PFSK-1 (cell line): Measurements from ENCODE around the gene RTL3. TPM values are rescaled to one million over a fixed set of nuclear protein-coding genes. Genes with fewer than 3 reads are reported as not detected.

Experiments used
- FOXP2 ChIP-seq: optimal IDR thresholded peaks from 2 replicates; pipeline ENCODE3; 2011; ENCODE audit warnings: borderline replicate concordance, control low read depth, inconsistent platforms; ENCODE audit not compliant: insufficient read depth; ENCODE audit errors: extremely low read length, extremely low read depth
- POLR2AphosphoS5 ChIP-seq: IDR thresholded peaks from 2 replicates; pipeline ENCODE4 v1.6.1; 2012; ENCODE audit warnings: low read depth, mild to moderate bottlenecking, control low read depth, low read length, moderate library complexity
- REST ChIP-seq, 2 experiments: IDR thresholded peaks; 2 replicates each; pipeline versions ENCODE4 v1.6.1 to v1.8.0; 2011 to 2012; ENCODE audit warnings: low read depth in 2 of 2, low read length in 2 of 2, control low read depth in 1 of 2, inconsistent platforms in 1 of 2, mild to moderate bottlenecking in 1 of 2, moderate library complexity in 1 of 2; ENCODE audit not compliant: insufficient read depth in 1 of 2
- SIN3A ChIP-seq: IDR thresholded peaks from 2 replicates; pipeline ENCODE4 v1.6.1; 2012; ENCODE audit warnings: mild to moderate bottlenecking, low read length, moderate library complexity, borderline replicate concordance; ENCODE audit not compliant: insufficient read depth
- TAF1 ChIP-seq: IDR thresholded peaks from 2 replicates; pipeline ENCODE4 v1.6.1; 2012; ENCODE audit warnings: low read length, control low read depth, borderline replicate concordance; ENCODE audit not compliant: insufficient read depth
- polyA plus RNA-seq: library from polyadenylated mRNA; unstranded; fragments of >200 nt; gene quantifications from one replicate; pipeline ENCODE4 v1.2.1, GENCODE V29; 2012; ENCODE audit warnings: low read depth, missing spikeins; ENCODE audit not compliant: insufficient read length

The RTL3 gene
- not detected for polyA plus RNA-seq

- TF ChIP-seq TAF1 (no peak), REST (IDR thresholded peaks at IDR 0.05; ENCODE audit: insufficient read depth in 1 of 2, low read depth in 2 of 2, low read length in 2 of 2) (no peak), POLR2AphosphoS5 (no peak), FOXP2 (no peak), SIN3A (no peak)
Observed at GRCh38 chrX:78658845-78659744, at the start of gene RTL3. Gene RTL3 (minus strand): TSS chrX:78659328. CDS start chrX:78658420, 908 bp downstream.

- TF ChIP-seq FOXP2: no peak
- TF ChIP-seq POLR2AphosphoS5: no peak
- no peak for TF ChIP-seq REST (IDR thresholded peaks at IDR 0.05; ENCODE audit: insufficient read depth in 1 of 2, low read depth in 2 of 2, low read length in 2 of 2)
- no peak for TF ChIP-seq TAF1
- TF ChIP-seq SIN3A: no peak
Observed at GRCh38 chrX:78708816-78709215, 49.7 kb upstream of the RTL3 start.

GRCh38 chrX:78708262-78708661 is 49.1 kb upstream of the RTL3 start:
- TF ChIP-seq POLR2AphosphoS5 (no peak), REST (IDR thresholded peaks at IDR 0.05; ENCODE audit: insufficient read depth in 1 of 2, low read depth in 2 of 2, low read length in 2 of 2) (no peak), FOXP2 (no peak), SIN3A (no peak)

GRCh38 chrX:78706071-78706470 is 46.9 kb upstream of the RTL3 start:
- TF ChIP-seq POLR2AphosphoS5 (no peak), REST (IDR thresholded peaks at IDR 0.05; ENCODE audit: insufficient read depth in 1 of 2, low read depth in 2 of 2, low read length in 2 of 2) (no peak), FOXP2 (no peak), TAF1 (no peak), SIN3A (no peak)
